Measurements from ENCODE around the gene CARNS1.

CARNS1 gene

DNA sequence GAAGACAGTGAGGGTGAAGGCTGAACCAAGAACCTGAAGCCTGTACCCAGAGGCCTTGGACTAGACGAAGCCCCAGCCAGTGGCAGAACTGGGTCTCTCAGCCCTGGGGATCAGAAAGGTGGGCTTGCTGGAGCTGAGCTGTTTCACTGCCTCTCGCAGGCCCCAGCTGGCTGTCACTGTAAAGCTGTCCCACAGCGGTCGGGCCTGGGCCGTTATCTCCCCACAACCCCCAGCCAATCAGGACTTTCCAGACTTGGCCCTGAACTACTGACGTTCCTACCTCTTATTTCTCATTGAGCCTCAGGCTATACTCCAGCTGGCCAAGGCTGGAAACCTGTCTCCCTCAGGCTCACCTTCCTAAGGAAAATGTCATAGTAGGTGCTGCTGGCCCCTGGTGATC is 17.9 kb upstream of the CARNS1 start:
- Histone ChIP-seq H3K4me2 (ENCODE audit: low read length) (no peak overlapping the region), H3K36me3 (ENCODE audit: control insufficient read depth, insufficient read depth, low read length) (no peaks in the 10 kb centered on the region), H2AFZ (no peak overlapping the region), H3K27ac (no peak overlapping the region), H3K27me3 (ENCODE audit: control insufficient read depth, insufficient read depth, low read length) (no peaks in the 10 kb centered on the region), H3K9ac (no peak overlapping the region), H3K4me1 (no peaks in the 10 kb centered on the region), H3K79me2 (no peaks in the 10 kb centered on the region), H3K9me3 (ENCODE audit: control insufficient read depth, low read length) (no peaks in the 10 kb centered on the region), H3K4me3 (ENCODE audit: low read depth, low read length) (no peak overlapping the region)
- TF ChIP-seq, protein P1, sequence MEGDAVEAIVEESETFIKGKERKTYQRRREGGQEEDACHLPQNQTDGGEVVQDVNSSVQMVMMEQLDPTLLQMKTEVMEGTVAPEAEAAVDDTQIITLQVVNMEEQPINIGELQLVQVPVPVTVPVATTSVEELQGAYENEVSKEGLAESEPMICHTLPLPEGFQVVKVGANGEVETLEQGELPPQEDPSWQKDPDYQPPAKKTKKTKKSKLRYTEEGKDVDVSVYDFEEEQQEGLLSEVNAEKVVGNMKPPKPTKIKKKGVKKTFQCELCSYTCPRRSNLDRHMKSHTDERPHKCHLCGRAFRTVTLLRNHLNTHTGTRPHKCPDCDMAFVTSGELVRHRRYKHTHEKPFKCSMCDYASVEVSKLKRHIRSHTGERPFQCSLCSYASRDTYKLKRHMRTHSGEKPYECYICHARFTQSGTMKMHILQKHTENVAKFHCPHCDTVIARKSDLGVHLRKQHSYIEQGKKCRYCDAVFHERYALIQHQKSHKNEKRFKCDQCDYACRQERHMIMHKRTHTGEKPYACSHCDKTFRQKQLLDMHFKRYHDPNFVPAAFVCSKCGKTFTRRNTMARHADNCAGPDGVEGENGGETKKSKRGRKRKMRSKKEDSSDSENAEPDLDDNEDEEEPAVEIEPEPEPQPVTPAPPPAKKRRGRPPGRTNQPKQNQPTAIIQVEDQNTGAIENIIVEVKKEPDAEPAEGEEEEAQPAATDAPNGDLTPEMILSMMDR (IDR thresholded peaks at IDR 0.05) = no peak

DNA sequence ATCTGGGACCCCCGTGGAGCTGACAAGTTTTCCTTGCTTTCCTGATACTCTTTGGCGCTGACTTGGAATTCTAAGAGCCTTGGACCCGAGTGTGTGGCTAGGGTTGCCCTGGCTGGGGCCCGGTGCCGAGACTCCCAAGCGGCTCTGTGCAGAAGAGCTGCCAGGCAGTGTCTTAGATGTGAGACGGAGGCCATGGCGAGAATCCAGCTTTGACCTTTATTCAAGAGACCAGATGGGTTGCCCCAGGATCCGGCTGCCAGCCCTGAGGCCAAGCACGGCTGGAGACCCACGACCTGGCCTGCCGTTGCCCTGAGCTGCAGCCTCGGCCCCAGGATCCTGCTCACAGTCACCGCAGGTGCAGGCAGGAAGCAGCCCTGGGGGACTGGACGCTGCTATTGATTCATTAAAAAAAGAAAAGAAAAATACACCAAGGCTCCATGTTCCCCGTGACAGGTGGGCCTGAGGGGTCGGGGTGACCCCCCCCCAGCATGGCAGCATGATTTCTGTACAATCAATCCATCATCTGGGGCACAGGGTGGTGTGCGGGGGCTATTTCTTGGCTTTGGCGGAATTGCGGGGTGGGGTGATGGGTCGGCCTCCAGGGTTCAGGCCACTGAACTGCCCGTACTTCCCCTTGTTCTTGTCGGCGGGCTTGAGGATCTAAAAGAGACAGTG is 17.4 kb upstream of the CARNS1 start:
- no peaks in the 10 kb centered on the region for H3K79me2 ChIP-seq
- no peak overlapping the region for H3K9ac ChIP-seq
- H2AFZ ChIP-seq = no peak overlapping the region
- no peaks in the 10 kb centered on the region for H3K9me3 ChIP-seq (ENCODE audit: control insufficient read depth, low read length)
- H3K27ac ChIP-seq = no peak overlapping the region
- H3K27me3 ChIP-seq (ENCODE audit: control insufficient read depth, insufficient read depth, low read length) = no peaks in the 10 kb centered on the region
- no peaks in the 10 kb centered on the region for H3K36me3 ChIP-seq (ENCODE audit: control insufficient read depth, insufficient read depth, low read length)
- H3K4me2 ChIP-seq (ENCODE audit: low read length) = no peak overlapping the region
- no peak overlapping the region for H3K4me3 ChIP-seq (ENCODE audit: low read depth, low read length)
- TF ChIP-seq, protein P1 (IDR thresholded peaks at IDR 0.05) = no peak
- H3K4me1 ChIP-seq = no peaks in the 10 kb centered on the region

DNA sequence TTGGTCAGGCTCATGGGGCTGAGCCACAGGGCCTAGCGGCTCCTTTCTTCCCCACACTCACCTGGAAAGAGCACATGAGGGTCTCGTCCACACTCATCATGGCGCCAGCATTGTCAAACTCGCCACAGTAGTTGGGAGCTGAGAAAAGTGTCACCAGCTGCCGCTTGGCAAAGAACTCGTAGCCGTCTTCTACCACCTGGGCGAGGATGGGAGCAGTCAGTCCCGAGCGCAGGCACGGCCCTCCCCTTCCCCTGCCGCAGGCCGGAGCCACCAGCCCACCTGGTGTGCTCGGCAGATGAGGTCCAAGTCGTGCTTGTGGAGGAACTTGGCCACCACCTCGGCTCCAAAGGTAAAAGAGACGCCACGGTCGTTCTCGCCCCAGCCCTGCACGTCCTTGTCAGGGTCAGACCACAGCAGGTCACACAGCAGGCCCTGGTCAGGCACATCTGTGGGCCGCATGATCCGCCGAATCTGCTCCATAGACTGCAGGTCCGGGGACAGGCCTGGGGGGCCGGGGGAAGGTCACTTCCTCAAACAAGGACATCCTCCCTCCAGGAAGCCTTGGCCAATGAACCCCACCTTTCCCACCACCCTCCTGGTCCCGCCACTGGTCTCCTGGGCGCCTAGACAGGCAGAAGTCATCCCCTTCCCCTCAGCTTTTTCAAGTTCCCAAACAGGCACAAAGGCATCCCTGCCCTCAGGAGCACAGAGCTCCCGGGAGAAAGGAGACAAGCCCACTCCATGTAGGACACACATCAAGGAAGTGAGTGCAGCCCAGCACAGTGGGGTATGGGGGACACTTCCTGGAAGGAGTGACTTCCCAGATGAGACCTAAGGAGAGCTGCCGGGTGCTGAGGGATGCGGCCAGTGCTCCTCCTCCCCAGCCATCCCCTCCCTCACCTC is 16.6 kb upstream of the CARNS1 start:
- H3K36me3 ChIP-seq (ENCODE audit: control insufficient read depth, insufficient read depth, low read length) = no peaks in the 10 kb centered on the region
- no peak overlapping the region for H3K9ac ChIP-seq
- no peak overlapping the region for H3K4me3 ChIP-seq (ENCODE audit: low read depth, low read length)
- no peak overlapping the region for H3K4me2 ChIP-seq (ENCODE audit: low read length)
- H3K79me2 ChIP-seq = no peaks in the 10 kb centered on the region
- no peak overlapping the region for H2AFZ ChIP-seq
- no peaks in the 10 kb centered on the region for H3K27me3 ChIP-seq (ENCODE audit: control insufficient read depth, insufficient read depth, low read length)
- TF ChIP-seq, protein P1 (IDR thresholded peaks at IDR 0.05) = no peak
- no peaks in the 10 kb centered on the region for H3K9me3 ChIP-seq (ENCODE audit: control insufficient read depth, low read length)
- H3K4me1 ChIP-seq = no peaks in the 10 kb centered on the region
- H3K27ac ChIP-seq = no peak overlapping the region

DNA sequence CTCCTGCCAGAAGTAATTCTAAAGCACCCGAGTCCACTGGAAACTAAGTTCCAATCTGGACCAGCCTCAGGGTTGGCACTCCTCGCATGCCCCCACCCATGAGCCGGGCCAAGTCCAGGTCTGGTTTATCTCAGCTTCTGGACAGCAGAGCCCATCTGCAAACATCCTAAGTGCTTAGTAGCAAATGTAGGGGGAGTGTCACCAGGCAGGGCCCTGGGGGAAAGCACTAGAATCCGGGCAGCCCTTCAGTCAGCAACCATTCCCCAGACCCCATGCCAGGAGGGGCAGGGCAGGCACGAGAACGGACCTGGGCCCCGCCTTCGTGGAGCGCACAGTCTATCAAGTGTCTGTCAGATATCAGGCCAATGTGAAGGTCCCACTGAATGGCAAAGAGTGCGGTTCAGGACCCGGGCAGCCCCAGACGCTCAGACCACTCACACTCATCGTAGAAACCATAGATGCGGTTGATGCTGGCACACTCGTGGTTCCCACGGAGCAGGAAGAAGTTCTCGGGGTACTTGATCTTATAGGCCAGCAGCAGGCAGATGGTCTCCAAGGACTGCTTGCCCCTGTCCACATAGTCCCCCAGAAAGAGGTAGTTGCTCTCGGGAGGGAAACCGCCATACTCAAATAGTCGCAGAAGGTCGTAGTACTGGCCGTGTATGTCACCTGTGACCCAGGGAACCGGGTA is 15.1 kb upstream of the CARNS1 start:
- Histone ChIP-seq H3K9ac (no peak overlapping the region), H3K9me3 (ENCODE audit: control insufficient read depth, low read length) (no peaks in the 10 kb centered on the region), H3K4me2 (ENCODE audit: low read length) (peak overlapping the region; percentile 87), H2AFZ (no peak overlapping the region), H3K36me3 (ENCODE audit: control insufficient read depth, insufficient read depth, low read length) (no peaks in the 10 kb centered on the region), H3K4me1 (no peaks in the 10 kb centered on the region), H3K27me3 (ENCODE audit: control insufficient read depth, insufficient read depth, low read length) (no peaks in the 10 kb centered on the region), H3K79me2 (no peaks in the 10 kb centered on the region), H3K27ac (no peak overlapping the region), H3K4me3 (ENCODE audit: low read depth, low read length) (peak overlapping the region; percentile 71)
- TF ChIP-seq, protein P1 (IDR thresholded peaks at IDR 0.05) = no peak

All from parathyroid adenoma (tissue), 2 donors.